K562 (cell line): ENCODE measurements around the gene BBC3. TPM values are rescaled to one million over a fixed set of nuclear protein-coding genes. Genes with fewer than 3 reads are reported as not detected.
A peak's percentile ranks its signal among the peaks of the same experiment; 100 is the strongest.

Experiments
- DPF2 ChIP-seq: fragments of 450-650 bp; IDR thresholded peaks from 2 replicates; pipeline ENCODE4 v1.6.1; 2016
- ETV1 ChIP-seq: fragments of 450-650 bp; conservative IDR thresholded peaks from 2 replicates; pipeline ENCODE4 v1.6.1; 2016; ENCODE audit warnings: missing genetic modification characterization, control low read depth, low read depth, missing compliant biosample characterization
- GTF2F1 ChIP-seq: IDR thresholded peaks from 2 replicates; pipeline ENCODE4 v1.6.1; 2011; ENCODE audit warnings: low read depth, low read length, improper control_type of control experiment
- PCBP2 ChIP-seq: fragments of 200-400 bp; formaldehyde crosslinking; IDR thresholded peaks from 2 replicates; pipeline ENCODE4 v1.6.1; 2018; ENCODE audit warnings: low read length, low read depth, mild to moderate bottlenecking, moderate library complexity; ENCODE audit not compliant: poor library complexity, severe bottlenecking
- POLR3G ChIP-seq: IDR thresholded peaks from 2 replicates; pipeline ENCODE4 v1.6.1; 2011; ENCODE audit not compliant: insufficient read length, insufficient replicate concordance; ENCODE audit errors: extremely low read depth
- POU5F1 ChIP-seq: fragments of 150-350 bp; IDR thresholded peaks from 2 replicates; pipeline ENCODE4 v1.6.1; 2014; ENCODE audit warnings: borderline replicate concordance, low read length, low read depth, mild to moderate bottlenecking; ENCODE audit not compliant: partially characterized antibody
- RBM25 ChIP-seq: fragments of 200-400 bp; formaldehyde crosslinking; IDR thresholded peaks from 2 replicates; pipeline ENCODE4 v1.6.1; 2018; ENCODE audit warnings: low read length, low read depth, moderate library complexity; ENCODE audit not compliant: severe bottlenecking
- TAL1 ChIP-seq: fragments of 450-650 bp; IDR thresholded peaks from 2 replicates; pipeline ENCODE4 v1.6.1; 2016; ENCODE audit warnings: mild to moderate bottlenecking
- XRCC5 ChIP-seq: fragments of 200-400 bp; formaldehyde crosslinking; IDR thresholded peaks from 2 replicates; pipeline ENCODE4 v1.6.1; 2017; ENCODE audit warnings: low read depth, mild to moderate bottlenecking, low read length
- ZNF780A ChIP-seq: fragments of 250-450 bp; sonication (Bioruptor Pico); IDR thresholded peaks from 2 replicates; pipeline ENCODE4 v1.5.0; 2021; ENCODE audit warnings: mild to moderate bottlenecking
- ZSCAN32 ChIP-seq: fragments of 450-650 bp; formaldehyde crosslinking; IDR thresholded peaks from 2 replicates; pipeline ENCODE4 v1.4.0; 2020; ENCODE audit warnings: mild to moderate bottlenecking, moderate library complexity
- polyA plus RNA-seq, 8 experiments: library from polyadenylated mRNA; depleted of rRNA in 4 of 8; stranded (reverse) in 5 of 8; unstranded in 3 of 8; fragments of >200 nt; fragmentation: Nextera tagmentation in 2 of 8; fragmentation: Illumina TruSeq in 1 of 8; extraction: Ambion mirVana in 2 of 8; extraction: Trizol in 1 of 8; gene quantifications; 2 replicates each; pipeline versions ENCODE4 v1.2.1 to v1.2.3, GENCODE V29; 2011 to 2014; ENCODE audit warnings: inconsistent platforms in 1 of 8, missing spikeins in 1 of 8
- total RNA-seq, 7 experiments: library from RNA; depleted of rRNA in 6 of 7; stranded (reverse); fragments of >200 nt in 6 of 7; fragmentation: Illumina TruSeq in 2 of 7; extraction: Trizol in 2 of 7; gene quantifications; 2 replicates each; pipeline versions ENCODE4 v1.2.1 to v1.2.3, GENCODE V29; 2011 to 2021; ENCODE audit warnings: low replicate concordance in 1 of 7
- TF ChIP-seq, protein P1 (sequence below): fragments of 450-650 bp; IDR thresholded peaks from 2 replicates; pipeline ENCODE4 v1.6.1; 2016; ENCODE audit warnings: low read depth
- TF ChIP-seq, protein P2 (sequence below): IDR thresholded peaks from 3 replicates; pipeline ENCODE4 v1.6.1; 2011; ENCODE audit warnings: borderline replicate concordance, mild to moderate bottlenecking, moderate library complexity; ENCODE audit not compliant: insufficient read length; ENCODE audit errors: extremely low read depth
- TF ChIP-seq, protein P3 (sequence below): IDR thresholded peaks from 2 replicates; pipeline ENCODE4 v1.6.1; 2014; ENCODE audit warnings: antibody characterized with exemption

Gene BBC3
- total and polyA plus RNA-seq, 9 of the 15 experiments (the other 6 are each of a cell fraction or from before 2014, with no cell fraction given), result 0.15 to 30.7 (median 4.8) TPM

DNA sequence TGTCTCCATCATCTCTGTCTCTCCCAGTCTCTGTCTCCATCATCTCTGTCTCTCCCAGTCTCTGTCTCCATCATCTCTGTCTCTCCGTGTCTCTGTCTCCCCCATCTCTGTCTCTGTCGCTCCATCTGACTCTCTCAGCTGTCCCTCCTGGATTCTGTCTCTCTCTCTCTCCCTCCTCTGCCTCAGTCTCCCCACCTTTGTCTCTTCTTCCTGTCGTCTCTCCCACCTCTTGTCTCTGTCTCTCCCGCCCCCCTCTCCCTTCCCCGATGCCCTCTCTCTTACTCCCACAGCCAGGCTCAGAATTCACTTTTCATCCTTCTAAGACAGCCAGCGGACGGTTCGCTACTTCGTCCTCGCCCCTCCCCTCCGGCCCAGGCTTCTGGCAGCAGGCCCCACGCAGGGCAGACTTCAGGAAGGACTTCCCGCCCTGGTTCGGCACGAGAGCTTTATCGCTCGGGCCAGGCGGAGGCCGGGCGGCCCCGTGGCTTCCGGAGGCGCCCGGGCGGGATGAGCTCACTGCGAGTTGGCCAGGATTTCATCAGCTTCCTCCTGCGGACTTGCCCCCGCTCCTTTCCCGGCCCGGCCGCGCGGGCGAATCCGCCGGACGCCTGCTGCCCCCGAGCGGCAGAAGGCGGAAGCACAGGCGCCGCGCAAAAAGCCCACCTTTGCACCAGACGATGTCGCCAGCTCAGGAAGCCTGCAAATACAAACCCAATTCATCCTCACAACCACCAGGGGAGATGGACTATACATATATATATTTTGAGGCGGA lies 13.0 kb upstream of the BBC3 start (continued):
- TF ChIP-seq, protein P1, sequence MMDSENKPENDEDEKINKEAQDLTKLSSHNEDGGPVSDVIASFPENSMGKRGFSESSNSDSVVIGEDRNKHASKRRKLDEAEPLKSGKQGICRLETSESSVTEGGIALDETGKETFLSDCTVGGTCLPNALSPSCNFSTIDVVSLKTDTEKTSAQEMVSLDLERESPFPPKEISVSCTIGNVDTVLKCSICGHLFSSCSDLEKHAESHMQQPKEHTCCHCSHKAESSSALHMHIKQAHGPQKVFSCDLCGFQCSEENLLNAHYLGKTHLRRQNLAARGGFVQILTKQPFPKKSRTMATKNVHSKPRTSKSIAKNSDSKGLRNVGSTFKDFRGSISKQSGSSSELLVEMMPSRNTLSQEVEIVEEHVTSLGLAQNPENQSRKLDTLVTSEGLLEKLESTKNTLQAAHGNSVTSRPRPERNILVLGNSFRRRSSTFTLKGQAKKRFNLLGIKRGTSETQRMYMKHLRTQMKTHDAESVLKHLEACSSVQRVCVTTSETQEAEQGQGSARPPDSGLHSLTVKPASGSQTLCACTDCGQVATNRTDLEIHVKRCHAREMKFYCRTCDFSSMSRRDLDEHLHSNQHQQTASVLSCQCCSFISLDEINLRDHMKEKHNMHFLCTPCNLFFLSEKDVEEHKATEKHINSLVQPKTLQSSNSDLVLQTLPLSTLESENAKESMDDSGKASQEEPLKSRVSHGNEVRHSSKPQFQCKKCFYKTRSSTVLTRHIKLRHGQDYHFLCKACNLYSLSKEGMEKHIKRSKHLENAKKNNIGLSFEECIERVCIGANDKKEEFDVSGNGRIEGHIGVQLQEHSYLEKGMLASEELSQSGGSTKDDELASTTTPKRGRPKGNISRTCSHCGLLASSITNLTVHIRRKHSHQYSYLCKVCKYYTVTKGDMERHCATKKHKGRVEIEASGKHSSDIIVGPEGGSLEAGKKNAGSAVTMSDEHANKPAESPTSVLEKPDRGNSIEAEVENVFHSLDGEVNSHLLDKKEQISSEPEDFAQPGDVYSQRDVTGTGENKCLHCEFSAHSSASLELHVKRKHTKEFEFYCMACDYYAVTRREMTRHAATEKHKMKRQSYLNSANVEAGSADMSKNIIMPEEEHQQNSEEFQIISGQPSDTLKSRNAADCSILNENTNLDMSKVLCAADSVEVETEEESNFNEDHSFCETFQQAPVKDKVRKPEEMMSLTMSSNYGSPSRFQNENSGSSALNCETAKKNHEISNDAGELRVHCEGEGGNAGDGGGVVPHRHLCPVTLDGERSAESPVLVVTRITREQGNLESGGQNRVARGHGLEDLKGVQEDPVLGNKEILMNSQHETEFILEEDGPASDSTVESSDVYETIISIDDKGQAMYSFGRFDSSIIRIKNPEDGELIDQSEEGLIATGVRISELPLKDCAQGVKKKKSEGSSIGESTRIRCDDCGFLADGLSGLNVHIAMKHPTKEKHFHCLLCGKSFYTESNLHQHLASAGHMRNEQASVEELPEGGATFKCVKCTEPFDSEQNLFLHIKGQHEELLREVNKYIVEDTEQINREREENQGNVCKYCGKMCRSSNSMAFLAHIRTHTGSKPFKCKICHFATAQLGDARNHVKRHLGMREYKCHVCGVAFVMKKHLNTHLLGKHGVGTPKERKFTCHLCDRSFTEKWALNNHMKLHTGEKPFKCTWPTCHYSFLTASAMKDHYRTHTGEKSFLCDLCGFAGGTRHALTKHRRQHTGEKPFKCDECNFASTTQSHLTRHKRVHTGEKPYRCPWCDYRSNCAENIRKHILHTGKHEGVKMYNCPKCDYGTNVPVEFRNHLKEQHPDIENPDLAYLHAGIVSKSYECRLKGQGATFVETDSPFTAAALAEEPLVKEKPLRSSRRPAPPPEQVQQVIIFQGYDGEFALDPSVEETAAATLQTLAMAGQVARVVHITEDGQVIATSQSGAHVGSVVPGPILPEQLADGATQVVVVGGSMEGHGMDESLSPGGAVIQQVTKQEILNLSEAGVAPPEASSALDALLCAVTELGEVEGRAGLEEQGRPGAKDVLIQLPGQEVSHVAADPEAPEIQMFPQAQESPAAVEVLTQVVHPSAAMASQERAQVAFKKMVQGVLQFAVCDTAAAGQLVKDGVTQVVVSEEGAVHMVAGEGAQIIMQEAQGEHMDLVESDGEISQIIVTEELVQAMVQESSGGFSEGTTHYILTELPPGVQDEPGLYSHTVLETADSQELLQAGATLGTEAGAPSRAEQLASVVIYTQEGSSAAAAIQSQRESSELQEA, result peak; percentile 66
- TF ChIP-seq TAL1, result peak; percentile 89
- no peak for TF ChIP-seq ZNF780A (CRISPR knock-in tag)
- TF ChIP-seq ETV1 (tag), result peak; percentile 100
- no peak for TF ChIP-seq PCBP2
- TF ChIP-seq, protein P2, sequence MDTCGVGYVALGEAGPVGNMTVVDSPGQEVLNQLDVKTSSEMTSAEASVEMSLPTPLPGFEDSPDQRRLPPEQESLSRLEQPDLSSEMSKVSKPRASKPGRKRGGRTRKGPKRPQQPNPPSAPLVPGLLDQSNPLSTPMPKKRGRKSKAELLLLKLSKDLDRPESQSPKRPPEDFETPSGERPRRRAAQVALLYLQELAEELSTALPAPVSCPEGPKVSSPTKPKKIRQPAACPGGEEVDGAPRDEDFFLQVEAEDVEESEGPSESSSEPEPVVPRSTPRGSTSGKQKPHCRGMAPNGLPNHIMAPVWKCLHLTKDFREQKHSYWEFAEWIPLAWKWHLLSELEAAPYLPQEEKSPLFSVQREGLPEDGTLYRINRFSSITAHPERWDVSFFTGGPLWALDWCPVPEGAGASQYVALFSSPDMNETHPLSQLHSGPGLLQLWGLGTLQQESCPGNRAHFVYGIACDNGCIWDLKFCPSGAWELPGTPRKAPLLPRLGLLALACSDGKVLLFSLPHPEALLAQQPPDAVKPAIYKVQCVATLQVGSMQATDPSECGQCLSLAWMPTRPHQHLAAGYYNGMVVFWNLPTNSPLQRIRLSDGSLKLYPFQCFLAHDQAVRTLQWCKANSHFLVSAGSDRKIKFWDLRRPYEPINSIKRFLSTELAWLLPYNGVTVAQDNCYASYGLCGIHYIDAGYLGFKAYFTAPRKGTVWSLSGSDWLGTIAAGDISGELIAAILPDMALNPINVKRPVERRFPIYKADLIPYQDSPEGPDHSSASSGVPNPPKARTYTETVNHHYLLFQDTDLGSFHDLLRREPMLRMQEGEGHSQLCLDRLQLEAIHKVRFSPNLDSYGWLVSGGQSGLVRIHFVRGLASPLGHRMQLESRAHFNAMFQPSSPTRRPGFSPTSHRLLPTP, result no peak
- TF ChIP-seq XRCC5, result peak; percentile 96; the same call in 1 of the 2 replicates
- TF ChIP-seq GTF2F1, result no peak
- TF ChIP-seq POU5F1, result peak; percentile 37
- TF ChIP-seq, protein P3, sequence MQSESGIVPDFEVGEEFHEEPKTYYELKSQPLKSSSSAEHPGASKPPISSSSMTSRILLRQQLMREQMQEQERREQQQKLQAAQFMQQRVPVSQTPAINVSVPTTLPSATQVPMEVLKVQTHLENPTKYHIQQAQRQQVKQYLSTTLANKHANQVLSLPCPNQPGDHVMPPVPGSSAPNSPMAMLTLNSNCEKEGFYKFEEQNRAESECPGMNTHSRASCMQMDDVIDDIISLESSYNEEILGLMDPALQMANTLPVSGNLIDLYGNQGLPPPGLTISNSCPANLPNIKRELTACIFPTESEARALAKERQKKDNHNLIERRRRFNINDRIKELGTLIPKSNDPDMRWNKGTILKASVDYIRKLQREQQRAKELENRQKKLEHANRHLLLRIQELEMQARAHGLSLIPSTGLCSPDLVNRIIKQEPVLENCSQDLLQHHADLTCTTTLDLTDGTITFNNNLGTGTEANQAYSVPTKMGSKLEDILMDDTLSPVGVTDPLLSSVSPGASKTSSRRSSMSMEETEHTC, result peak; percentile 95
- peak; percentile 90 for TF ChIP-seq DPF2
- peak; percentile 98 for TF ChIP-seq RBM25
- TF ChIP-seq ZSCAN32 (CRISPR knock-in tag), result peak; percentile 96
- no peak for TF ChIP-seq POLR3G
